22Rv1 (cell line): ENCODE results near the gene SIPA1L2.

ENCODE experiments used
- H3K27ac ChIP-seq: fragments of 450-650 bp; 2 replicates; pipeline ENCODE4 v1.5.1; 2017
- ZFX ChIP-seq: fragments of 450-650 bp; IDR thresholded peaks from 2 replicates; pipeline ENCODE4 v1.6.1; 2017; ENCODE audit warnings: antibody characterized with exemption, borderline replicate concordance
- TF ChIP-seq, protein P1 (sequence below): fragments of 450-650 bp; IDR thresholded peaks from 2 replicates; pipeline ENCODE4 v1.5.1; 2017; ENCODE audit warnings: mild to moderate bottlenecking

The SIPA1L2 gene

DNA sequence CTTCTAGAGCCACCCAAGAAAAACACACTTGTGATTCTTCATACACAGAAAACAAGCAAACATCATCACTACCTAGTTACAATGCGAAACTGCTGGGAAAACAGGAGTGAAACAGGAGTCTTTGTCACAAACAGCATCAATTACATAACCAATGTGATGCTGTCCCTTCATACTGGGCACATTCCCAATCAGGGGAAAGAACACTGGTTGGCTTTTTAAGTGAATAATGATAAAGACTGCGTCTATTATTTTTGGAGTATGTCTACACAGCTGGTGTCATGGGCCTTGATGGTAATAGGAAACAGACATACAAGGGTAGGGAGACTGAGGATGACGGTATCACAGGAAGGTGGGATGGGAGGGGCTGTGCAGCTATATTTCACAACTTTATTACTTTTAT is 43.3 kb downstream of the SIPA1L2 start:
- H3K27ac ChIP-seq: no peak overlapping the region
- TF ChIP-seq ZFX: no peak
- TF ChIP-seq, protein P1, sequence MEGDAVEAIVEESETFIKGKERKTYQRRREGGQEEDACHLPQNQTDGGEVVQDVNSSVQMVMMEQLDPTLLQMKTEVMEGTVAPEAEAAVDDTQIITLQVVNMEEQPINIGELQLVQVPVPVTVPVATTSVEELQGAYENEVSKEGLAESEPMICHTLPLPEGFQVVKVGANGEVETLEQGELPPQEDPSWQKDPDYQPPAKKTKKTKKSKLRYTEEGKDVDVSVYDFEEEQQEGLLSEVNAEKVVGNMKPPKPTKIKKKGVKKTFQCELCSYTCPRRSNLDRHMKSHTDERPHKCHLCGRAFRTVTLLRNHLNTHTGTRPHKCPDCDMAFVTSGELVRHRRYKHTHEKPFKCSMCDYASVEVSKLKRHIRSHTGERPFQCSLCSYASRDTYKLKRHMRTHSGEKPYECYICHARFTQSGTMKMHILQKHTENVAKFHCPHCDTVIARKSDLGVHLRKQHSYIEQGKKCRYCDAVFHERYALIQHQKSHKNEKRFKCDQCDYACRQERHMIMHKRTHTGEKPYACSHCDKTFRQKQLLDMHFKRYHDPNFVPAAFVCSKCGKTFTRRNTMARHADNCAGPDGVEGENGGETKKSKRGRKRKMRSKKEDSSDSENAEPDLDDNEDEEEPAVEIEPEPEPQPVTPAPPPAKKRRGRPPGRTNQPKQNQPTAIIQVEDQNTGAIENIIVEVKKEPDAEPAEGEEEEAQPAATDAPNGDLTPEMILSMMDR: no peak

DNA sequence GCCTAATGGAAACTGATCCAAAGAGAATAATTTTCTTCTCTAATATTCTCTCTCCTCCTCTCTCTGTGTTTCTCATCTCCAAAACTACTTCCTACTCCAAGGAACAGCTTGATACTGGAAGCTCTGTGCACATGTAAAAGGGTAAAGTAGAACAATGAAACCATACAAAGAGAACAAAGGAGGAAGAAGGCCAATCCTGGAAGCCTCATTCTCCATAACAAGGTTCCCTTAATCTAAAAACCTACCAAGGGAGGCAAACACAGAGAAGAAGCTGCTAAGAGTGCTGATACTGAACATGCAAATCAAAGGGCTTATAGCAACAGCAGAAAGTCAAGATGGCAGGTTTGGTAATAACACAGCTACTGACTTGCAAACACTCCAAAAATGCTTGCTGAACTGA is 44.4 kb downstream of the SIPA1L2 start:
- H3K27ac ChIP-seq: no peak overlapping the region
- no peak for TF ChIP-seq ZFX
- TF ChIP-seq, protein P1: no peak

DNA sequence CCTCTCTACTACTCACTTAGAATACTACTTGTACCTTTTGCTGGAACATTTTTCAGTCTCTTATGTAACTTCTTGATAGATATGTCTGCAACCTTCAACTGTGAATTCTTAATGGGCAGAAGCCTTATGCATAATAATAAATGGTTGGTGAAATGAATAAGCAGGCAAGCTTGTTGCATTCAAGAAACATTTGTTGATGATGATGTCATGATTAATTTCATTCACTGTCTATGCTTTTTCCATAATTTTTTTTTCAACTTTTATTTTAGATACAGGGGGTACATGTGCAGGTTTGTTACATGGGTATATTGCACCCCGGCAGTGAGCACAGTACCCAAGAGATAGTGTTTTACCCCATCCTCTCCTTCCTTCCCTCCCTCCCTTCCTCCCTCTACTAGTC is 48.0 kb downstream of the SIPA1L2 start:
- TF ChIP-seq ZFX: no peak
- TF ChIP-seq, protein P1: no peak
- H3K27ac ChIP-seq: no peak overlapping the region
